Measurements from ENCODE around the gene PIK3R1.

PIK3R1 gene

DNA sequence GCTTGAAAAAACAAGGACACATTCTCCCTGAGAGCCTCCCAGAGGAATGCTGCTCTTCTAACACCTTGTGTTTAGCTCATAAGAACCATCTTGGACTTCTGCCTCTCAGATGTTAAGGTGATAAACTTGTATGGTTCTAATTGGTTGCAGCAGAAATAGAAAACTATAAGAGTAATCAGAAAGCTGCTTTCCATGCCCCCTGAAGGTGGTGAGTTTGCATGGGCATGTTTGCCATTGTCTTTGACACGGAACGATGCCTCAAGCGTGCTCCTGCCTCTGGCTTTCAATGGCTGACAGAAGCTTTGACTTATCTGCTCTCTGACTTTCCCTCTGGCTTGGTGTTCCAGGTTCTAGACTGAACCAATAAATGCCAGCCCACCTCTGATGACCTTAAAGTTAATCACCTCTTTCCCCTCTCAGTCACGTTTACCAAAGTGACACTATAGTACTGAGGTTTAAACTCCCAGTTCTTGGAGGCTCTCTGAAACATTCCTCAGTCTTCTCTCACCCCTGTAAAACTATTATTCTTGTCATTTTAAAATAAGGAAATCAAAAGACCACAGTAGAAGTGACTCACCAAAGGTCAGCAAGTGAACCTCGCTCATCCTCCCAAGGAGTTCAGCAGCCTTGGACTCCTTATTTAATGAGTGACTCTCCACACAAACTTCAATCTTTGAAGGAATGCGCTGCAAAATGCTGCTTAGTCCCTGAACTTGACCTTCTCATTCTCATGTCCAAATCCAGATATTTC lies 103.6 kb downstream of the PIK3R1 start:
- no peak overlapping the region for H3K4me3 ChIP-seq (ENCODE audit: low read length)
- TF ChIP-seq, protein P1, sequence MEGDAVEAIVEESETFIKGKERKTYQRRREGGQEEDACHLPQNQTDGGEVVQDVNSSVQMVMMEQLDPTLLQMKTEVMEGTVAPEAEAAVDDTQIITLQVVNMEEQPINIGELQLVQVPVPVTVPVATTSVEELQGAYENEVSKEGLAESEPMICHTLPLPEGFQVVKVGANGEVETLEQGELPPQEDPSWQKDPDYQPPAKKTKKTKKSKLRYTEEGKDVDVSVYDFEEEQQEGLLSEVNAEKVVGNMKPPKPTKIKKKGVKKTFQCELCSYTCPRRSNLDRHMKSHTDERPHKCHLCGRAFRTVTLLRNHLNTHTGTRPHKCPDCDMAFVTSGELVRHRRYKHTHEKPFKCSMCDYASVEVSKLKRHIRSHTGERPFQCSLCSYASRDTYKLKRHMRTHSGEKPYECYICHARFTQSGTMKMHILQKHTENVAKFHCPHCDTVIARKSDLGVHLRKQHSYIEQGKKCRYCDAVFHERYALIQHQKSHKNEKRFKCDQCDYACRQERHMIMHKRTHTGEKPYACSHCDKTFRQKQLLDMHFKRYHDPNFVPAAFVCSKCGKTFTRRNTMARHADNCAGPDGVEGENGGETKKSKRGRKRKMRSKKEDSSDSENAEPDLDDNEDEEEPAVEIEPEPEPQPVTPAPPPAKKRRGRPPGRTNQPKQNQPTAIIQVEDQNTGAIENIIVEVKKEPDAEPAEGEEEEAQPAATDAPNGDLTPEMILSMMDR (conservative IDR thresholded peaks at IDR 0.05; ENCODE audit: low read depth, low read length) = no peak
- DNase-seq (ENCODE audit: low read depth) = no peak

DNA sequence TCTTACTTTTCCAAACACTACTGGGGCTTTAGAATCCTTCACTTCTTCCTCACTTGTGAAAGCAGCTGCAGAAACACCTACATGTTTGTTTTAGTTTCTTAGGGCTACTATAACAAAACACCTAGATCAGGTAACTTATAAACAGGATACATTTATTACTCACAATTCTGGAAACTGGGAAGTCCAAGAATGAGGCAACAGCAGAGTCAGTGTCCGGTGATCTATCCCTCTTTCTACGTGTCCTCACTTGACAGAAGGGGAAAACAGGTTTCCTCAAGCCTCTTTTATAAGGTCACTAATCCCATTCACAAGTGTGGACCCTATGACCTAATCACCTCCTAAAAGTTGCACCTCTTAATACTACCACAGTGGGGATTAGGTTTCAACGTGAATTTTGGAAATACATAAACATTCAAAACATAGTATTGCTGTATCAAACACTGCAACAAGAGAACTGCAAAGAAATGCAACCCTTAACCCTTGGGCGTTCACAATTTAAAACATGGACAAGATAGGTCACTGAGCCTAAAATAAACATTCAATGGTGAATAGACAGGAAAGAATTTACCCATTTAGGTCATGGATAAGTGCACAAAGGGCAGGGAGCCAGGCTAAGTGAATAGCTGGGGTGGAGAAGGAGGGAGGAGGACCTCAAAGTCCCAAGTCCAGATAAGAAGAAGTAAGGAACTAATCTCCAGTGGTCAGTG lies 104.3 kb downstream of the PIK3R1 start:
- TF ChIP-seq, protein P1 (conservative IDR thresholded peaks at IDR 0.05; ENCODE audit: low read depth, low read length) = no peak
- DNase-seq (ENCODE audit: low read depth) = no peak
- no peak overlapping the region for H3K4me3 ChIP-seq (ENCODE audit: low read length)

DNA sequence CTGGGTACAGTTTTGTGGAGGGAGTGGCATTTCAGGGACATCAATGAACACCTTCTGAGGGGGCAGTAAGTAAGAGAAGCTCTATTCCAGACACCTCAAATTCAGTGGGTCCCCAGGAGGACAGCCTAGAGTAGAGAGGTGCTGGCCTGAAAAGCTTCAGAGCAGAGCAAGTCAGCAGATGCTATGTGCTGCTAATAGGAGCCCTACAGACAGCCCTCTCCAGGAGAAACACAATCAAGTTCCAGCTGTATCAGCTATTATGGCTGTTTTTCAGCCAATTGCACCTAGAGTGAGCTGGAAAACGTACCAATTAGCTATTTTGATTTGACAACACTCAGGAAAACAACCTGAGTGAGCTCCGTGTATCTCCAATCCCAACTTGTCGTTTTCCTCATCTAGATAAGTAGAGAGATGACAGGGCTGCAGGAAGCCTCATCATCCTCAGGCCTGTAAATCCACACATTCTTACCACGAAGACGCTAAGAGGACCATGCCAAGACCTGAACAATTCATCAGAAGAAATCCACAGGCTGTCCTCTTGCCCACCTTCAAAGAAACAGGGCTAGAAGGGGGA lies 104.9 kb downstream of the PIK3R1 start:
- H3K4me3 ChIP-seq (ENCODE audit: low read length) = no peak overlapping the region
- TF ChIP-seq, protein P1 (conservative IDR thresholded peaks at IDR 0.05; ENCODE audit: low read depth, low read length) = no peak
- DNase-seq (ENCODE audit: low read depth) = no peak

DNA sequence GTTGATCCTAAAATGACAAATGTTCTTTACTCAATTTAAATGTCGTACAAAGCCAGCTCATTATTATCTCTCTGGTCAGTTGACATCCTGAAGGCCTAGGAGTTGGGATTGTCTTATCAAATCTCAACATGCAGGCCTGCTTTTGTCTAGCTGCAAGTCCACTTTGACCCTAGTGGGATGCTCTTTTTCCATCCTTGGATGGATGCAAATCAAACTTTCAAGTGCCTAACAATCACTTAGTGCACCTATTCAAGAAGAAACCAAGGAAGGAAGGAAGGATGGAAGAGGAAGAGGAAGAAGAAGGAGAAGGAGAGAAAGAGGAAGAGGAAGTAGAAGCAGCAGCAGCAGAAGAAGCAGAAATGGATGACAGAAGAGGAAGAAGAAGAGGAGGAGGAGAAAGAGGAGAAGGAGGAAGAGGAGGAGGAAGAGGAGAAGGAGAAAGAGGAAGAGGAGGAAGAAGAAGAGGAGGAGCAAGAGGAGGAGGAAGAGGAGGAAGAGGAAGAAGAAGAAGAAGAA lies 109.6 kb downstream of the PIK3R1 start:
- no peak for DNase-seq (ENCODE audit: low read depth)
- no peak overlapping the region for H3K4me3 ChIP-seq (ENCODE audit: low read length)
- TF ChIP-seq, protein P1 (conservative IDR thresholded peaks at IDR 0.05; ENCODE audit: low read depth, low read length) = no peak

DNA sequence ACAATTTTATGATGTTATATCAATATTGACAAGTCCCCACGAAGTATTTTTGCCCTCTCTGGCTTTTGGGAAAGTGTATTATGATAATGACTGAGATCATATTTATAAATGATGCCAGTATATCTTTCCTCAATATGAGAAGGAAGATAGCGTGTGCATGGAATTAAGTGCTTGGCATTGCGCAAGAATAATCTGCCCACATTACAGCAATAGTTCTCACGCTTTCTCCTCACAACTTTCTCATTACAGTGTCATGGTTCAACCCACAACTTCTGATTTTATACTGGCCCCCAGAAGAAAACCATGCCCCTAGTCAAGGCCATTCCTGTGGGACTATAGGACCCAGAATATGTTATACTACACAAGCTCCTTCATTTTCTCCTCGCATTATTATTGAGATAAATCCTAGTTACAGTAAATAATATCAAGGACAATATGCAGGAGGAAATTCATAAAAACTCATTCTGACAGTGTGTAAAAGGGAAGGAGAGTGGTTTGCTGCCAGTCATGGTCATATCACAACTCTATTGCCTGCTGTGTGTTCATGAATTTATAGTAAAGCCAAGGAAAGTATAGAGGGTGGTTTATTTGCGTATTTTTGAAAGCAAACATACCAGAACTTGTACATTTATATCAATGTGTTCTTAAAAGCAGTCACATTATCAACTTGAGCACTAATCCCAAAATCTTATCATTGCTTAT lies 114.1 kb downstream of the PIK3R1 start:
- no peak overlapping the region for H3K4me3 ChIP-seq (ENCODE audit: low read length)
- TF ChIP-seq, protein P1 (conservative IDR thresholded peaks at IDR 0.05; ENCODE audit: low read depth, low read length) = no peak
- no peak for DNase-seq (ENCODE audit: low read depth)

DNA sequence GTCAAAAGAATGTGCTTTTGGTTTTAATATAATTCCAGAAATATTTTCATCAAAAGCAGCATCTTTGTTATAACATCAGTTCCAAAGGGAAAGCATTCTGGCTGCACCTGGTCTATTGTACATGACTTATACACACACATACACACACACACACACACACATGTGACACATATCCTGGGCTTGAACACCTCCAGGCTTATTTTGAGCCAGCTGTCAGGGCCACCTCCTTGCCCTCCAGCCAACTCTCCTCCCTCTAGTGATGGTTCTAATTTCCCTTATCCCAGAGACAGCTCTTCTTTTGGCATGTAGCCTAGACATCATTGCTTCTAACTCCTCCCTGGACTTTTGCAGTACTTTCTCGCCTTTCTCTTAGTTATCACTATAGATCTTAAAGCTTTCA lies 115.0 kb downstream of the PIK3R1 start:
- DNase-seq (ENCODE audit: low read depth) = no peak
- H3K4me3 ChIP-seq (ENCODE audit: low read length) = no peak overlapping the region
- TF ChIP-seq, protein P1 (conservative IDR thresholded peaks at IDR 0.05; ENCODE audit: low read depth, low read length) = no peak
